Fibroblast of mammary gland (primary cell): ENCODE measurements around the gene DPH3.
"Not testable (repeated sequence)": the region's sequence is repeated elsewhere in the genome, so short reads cannot be mapped to it uniquely, and the experiment has no call there.

Experiments used
- DNase-seq: peaks from one replicate; pipeline ENCODE4 v3.0.0-alpha.2; 2010; ENCODE audit warnings: low read depth
- H3K4me3 ChIP-seq: 2 replicates; pipeline ENCODE4 v1.5.1; 2011; ENCODE audit warnings: low read depth, mild to moderate bottlenecking, low read length, moderate library complexity; ENCODE audit not compliant: control insufficient read depth
- CTCF ChIP-seq: conservative IDR thresholded peaks from 2 replicates; pipeline ENCODE4 v1.5.1; 2011; ENCODE audit warnings: low read depth, low read length, inconsistent platforms; ENCODE audit not compliant: control insufficient read depth, insufficient read depth

DPH3 gene

GRCh38 chr3:16264708-16265454, at the start of gene DPH3, which contains the start of gene OXNAD1:
Gene DPH3 (minus strand): TSS chr3:16264943. CDS start chr3:16264876, 67 bp downstream.
Gene OXNAD1 (plus strand): TSS chr3:16265212. CDS start chr3:16270953, 5,741 bp downstream.
- TF ChIP-seq CTCF: no peak
- peak within 1 kb of the TSS; percentile 96 for H3K4me3 ChIP-seq
- peak; percentile 100 for DNase-seq

- no peak overlapping the region for H3K4me3 ChIP-seq
- no peak for TF ChIP-seq CTCF
- DNase-seq: no peak
Observed at GRCh38 chr3:16313886-16314645, 49.3 kb upstream of the DPH3 start.

GRCh38 chr3:16311960-16312451, 47.3 kb upstream of the DPH3 start:
- no peak for TF ChIP-seq CTCF
- peak; percentile 63 for DNase-seq
- no peak overlapping the region for H3K4me3 ChIP-seq

GRCh38 chr3:16310486-16310885, 45.7 kb upstream of the DPH3 start:
- not testable (repeated sequence) for DNase-seq

GRCh38 chr3:16309558-16309957, 44.8 kb upstream of the DPH3 start:
- TF ChIP-seq CTCF: no peak
- peak; percentile 61 for DNase-seq
- no peak overlapping the region for H3K4me3 ChIP-seq

More at GRCh38 chr3:16310486-16310885, 45.7 kb upstream of the DPH3 start:
- H3K4me3 ChIP-seq: not testable (repeated sequence)

GRCh38 chr3:16308727-16309126, 44.0 kb upstream of the DPH3 start:
- TF ChIP-seq CTCF: no peak
- DNase-seq: no peak

GRCh38 chr3:16307832-16308531, 43.2 kb upstream of the DPH3 start:
- no peak for TF ChIP-seq CTCF
- H3K4me3 ChIP-seq: no peak overlapping the region
- no peak for DNase-seq

More at GRCh38 chr3:16308727-16309126, 44.0 kb upstream of the DPH3 start:
- no peak overlapping the region for H3K4me3 ChIP-seq
